Thyroid gland (tissue), 4 donors: ENCODE results near the gene RGS11.

Experiments
- POLR2A ChIP-seq, 2 donors: fragments of 450-650 bp; IDR thresholded peaks; one replicate each; pipeline ENCODE4 v1.6.1; 2017; ENCODE audit warnings: antibody characterized with exemption in 2 of 2, mild to moderate bottlenecking in 2 of 2, moderate library complexity in 1 of 2
- TF ChIP-seq, protein P1 (sequence below), 6 experiments: fragments of 200-600 bp in 3 of 6; fragments of 450-650 bp in 3 of 6; sonication (generic) in 3 of 6; IDR thresholded peaks; one replicate each; pipeline ENCODE4 v1.5.1; 2016 to 2019; ENCODE audit warnings: antibody characterized with exemption in 6 of 6, mild to moderate bottlenecking in 2 of 6, inconsistent platforms in 1 of 6, moderate library complexity in 1 of 6

- TF ChIP-seq, protein P1, sequence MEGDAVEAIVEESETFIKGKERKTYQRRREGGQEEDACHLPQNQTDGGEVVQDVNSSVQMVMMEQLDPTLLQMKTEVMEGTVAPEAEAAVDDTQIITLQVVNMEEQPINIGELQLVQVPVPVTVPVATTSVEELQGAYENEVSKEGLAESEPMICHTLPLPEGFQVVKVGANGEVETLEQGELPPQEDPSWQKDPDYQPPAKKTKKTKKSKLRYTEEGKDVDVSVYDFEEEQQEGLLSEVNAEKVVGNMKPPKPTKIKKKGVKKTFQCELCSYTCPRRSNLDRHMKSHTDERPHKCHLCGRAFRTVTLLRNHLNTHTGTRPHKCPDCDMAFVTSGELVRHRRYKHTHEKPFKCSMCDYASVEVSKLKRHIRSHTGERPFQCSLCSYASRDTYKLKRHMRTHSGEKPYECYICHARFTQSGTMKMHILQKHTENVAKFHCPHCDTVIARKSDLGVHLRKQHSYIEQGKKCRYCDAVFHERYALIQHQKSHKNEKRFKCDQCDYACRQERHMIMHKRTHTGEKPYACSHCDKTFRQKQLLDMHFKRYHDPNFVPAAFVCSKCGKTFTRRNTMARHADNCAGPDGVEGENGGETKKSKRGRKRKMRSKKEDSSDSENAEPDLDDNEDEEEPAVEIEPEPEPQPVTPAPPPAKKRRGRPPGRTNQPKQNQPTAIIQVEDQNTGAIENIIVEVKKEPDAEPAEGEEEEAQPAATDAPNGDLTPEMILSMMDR (IDR thresholded peaks at IDR 0.05), result no peak
- TF ChIP-seq POLR2A (IDR thresholded peaks at IDR 0.05), result no peak
These were observed 13.8 kb upstream of the RGS11 start for GRCh38 chr16:289395-289997.
